Activated CD4-positive, alpha-beta T cell treated with anti-CD3 and anti-CD28 coated beads for 36 hours (primary cell): ENCODE results near the gene ALDOB. TPM values are rescaled to one million over a fixed set of nuclear protein-coding genes. Genes with fewer than 3 reads are reported as not detected.

Source experiments
- ATAC-seq: fragments of 200-7000 bp; cut with Tn5 transposase; one replicate; pipeline ENCODE4 v1.10.0; 2021; ENCODE audit warnings: mild to moderate bottlenecking, moderate library complexity
- CTCF ChIA-PET: fragments of 350-600 bp; sonication (Branson Sonifier 250); formaldehyde crosslinking; loops from one replicate; lab custom pipeline; 2021; ENCODE audit warnings: antibody characterized with exemption; lab: Charles Lee
- POLR2A ChIA-PET: fragments of 350-600 bp; sonication (Branson Sonifier 250); formaldehyde crosslinking; loops from one replicate; lab custom pipeline; 2021; ENCODE audit warnings: antibody characterized with exemption, inconsistent platforms; lab: Charles Lee
- DNase-seq: peaks from one replicate; pipeline ENCODE4 v3.0.0-alpha.2; 2020
- H3K27ac Mint-ChIP-seq: one replicate; pipeline ENCODE4 v1.8.0; 2021; ENCODE audit warnings: mixed read lengths
- H3K27me3 Mint-ChIP-seq: one replicate; pipeline ENCODE4 v1.8.0; 2021; ENCODE audit warnings: mixed read lengths
- H3K36me3 Mint-ChIP-seq: one replicate; pipeline ENCODE4 v1.8.0; 2021; ENCODE audit warnings: low read depth, mixed read lengths
- H3K4me1 Mint-ChIP-seq: one replicate; pipeline ENCODE4 v1.8.0; 2021; ENCODE audit warnings: mixed read lengths
- H3K4me3 Mint-ChIP-seq: one replicate; pipeline ENCODE4 v1.8.0; 2021; ENCODE audit warnings: mild to moderate bottlenecking, moderate library complexity, mixed read lengths
- H3K9me3 Mint-ChIP-seq: one replicate; pipeline ENCODE4 v1.8.0; 2021; ENCODE audit warnings: low read depth, mixed read lengths
- intact Hi-C, 2 experiments: fragments of 100-400 bp; cut with DNase I in 1 of 2; cut with micrococcal nuclease in 1 of 2; formaldehyde crosslinking; loops; one replicate each; pipeline versions ENCODE4 v1.14.2 to v1.15.1; 2022 to 2024; cut with DNase I, micrococcal nuclease
- total RNA-seq, 2 experiments: library from RNA; stranded (reverse); gene quantifications; one replicate each; pipeline ENCODE4 v1.2.3, GENCODE V29; 2021

The ALDOB gene
- total RNA-seq, 2 experiments from 2014 or later, result not detected

DNA sequence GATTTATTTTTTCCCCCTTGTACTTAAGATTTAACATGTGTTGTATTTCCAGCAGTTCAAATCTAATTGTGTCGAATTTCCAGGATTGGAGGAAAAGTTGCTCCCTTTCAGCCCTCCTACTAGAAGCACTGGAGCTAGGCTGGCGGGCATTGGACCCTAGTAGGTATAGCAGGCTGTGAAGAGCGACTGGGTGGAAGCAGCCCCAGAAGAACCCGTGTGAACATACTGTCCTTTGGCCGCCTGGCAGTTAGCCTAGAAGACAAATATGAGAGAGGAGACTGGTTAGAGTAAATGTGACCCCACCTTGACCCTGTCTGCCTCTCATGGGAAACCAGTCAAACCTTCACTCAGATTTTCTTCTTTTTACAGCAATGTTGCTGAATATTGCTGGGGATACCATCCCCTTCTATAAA, 13.9 kb downstream of the ALDOB start:
- H3K27me3 Mint-ChIP-seq, result peaks cover 5% of the 10 kb centered on the region
- no peak overlapping the region for H3K27ac Mint-ChIP-seq
- H3K4me1 Mint-ChIP-seq, result no peaks in the 10 kb centered on the region
- H3K9me3 Mint-ChIP-seq, result peaks cover 41% of the 10 kb centered on the region
- CTCF ChIA-PET, result interaction anchor here (0.6 kb wide), 1 partner anchor 1018 kb away, joined by 3 read pairs; no protein-coding TSS in a partner anchor
- POLR2A ChIA-PET, result no interaction called here
- no peak for DNase-seq
- no peak overlapping the region for H3K4me3 Mint-ChIP-seq
- peaks cover 7% of the 10 kb centered on the region for H3K36me3 Mint-ChIP-seq
- ATAC-seq, result no peak
- intact Hi-C loops, result no loop called here

- Mint-ChIP-seq H3K27me3 (peaks cover 5% of the 10 kb centered on the region), H3K9me3 (peaks cover 48% of the 10 kb centered on the region)
- DNase-seq, result no peak
Observed at GRCh38 chr9:101419863-101420262, 15.7 kb downstream of the ALDOB start.

GRCh38 chr9:101418518-101419430, 16.8 kb downstream of the ALDOB start:
- ChIA-PET CTCF (no interaction called here), POLR2A (no interaction called here)
- H3K27ac Mint-ChIP-seq, result no peak overlapping the region

More at GRCh38 chr9:101419863-101420262, 15.7 kb downstream of the ALDOB start:
- POLR2A ChIA-PET, result no interaction called here
- Mint-ChIP-seq H3K4me3 (no peak overlapping the region), H3K27ac (no peak overlapping the region), H3K4me1 (no peaks in the 10 kb centered on the region), H3K36me3 (peaks cover 12% of the 10 kb centered on the region)
- no peak for ATAC-seq
- intact Hi-C loops, result no loop called here
- CTCF ChIA-PET, result no interaction called here

GRCh38 chr9:101417977-101418376, 17.6 kb downstream of the ALDOB start:
- no peak for DNase-seq
- no peak overlapping the region for H3K4me3 Mint-ChIP-seq
- H3K4me1 Mint-ChIP-seq, result no peaks in the 10 kb centered on the region
- intact Hi-C loops, result no loop called here
- H3K36me3 Mint-ChIP-seq, result peaks cover 23% of the 10 kb centered on the region
- no peak for ATAC-seq
- peaks cover 51% of the 10 kb centered on the region for H3K9me3 Mint-ChIP-seq
- H3K27ac Mint-ChIP-seq, result no peak overlapping the region
- CTCF ChIA-PET, result no interaction called here
- POLR2A ChIA-PET, result no interaction called here
- no peaks in the 10 kb centered on the region for H3K27me3 Mint-ChIP-seq

More at GRCh38 chr9:101418518-101419430, 16.8 kb downstream of the ALDOB start:
- Mint-ChIP-seq H3K4me1 (no peaks in the 10 kb centered on the region), H3K27me3 (peaks cover 2% of the 10 kb centered on the region), H3K36me3 (peaks cover 17% of the 10 kb centered on the region), H3K4me3 (no peak overlapping the region), H3K9me3 (peaks cover 50% of the 10 kb centered on the region)
- ATAC-seq, result no peak
- DNase-seq, result no peak
- intact Hi-C loops, result no loop called here

GRCh38 chr9:101417389-101417788, 18.2 kb downstream of the ALDOB start:
- Mint-ChIP-seq H3K4me1 (no peaks in the 10 kb centered on the region), H3K4me3 (no peak overlapping the region), H3K9me3 (peaks cover 54% of the 10 kb centered on the region), H3K27ac (no peak overlapping the region), H3K27me3 (no peaks in the 10 kb centered on the region), H3K36me3 (peaks cover 28% of the 10 kb centered on the region)
- ATAC-seq (no peak), DNase-seq (no peak)
- intact Hi-C loops, result no loop called here
- ChIA-PET POLR2A (no interaction called here), CTCF (no interaction called here)

DNA sequence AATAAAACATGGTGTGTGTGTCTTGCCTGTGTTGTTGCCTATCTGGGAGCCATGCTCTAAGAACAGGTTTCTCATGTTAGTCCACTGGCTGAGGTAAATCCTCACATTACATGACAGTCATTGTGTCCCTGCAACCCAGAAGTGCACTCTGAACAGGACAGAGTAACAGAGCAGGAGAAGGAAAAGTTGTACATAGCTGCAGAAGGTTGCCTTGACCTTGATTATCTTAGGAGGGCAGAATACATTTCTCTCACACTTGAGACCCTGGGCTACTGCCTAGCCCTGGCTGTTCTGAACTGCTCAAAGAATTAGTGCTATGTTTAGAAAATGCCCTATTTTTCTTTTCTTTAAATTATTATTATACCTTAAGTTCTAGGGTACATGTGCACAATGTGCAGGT, 20.0 kb downstream of the ALDOB start:
- ATAC-seq, result no peak
- intact Hi-C loops, result no loop called here
- H3K36me3 Mint-ChIP-seq, result peaks cover 38% of the 10 kb centered on the region
- H3K27me3 Mint-ChIP-seq, result no peaks in the 10 kb centered on the region
- H3K4me3 Mint-ChIP-seq, result no peak overlapping the region
- H3K4me1 Mint-ChIP-seq, result no peaks in the 10 kb centered on the region
- ChIA-PET POLR2A (no interaction called here), CTCF (no interaction called here)
- peaks cover 61% of the 10 kb centered on the region for H3K9me3 Mint-ChIP-seq
- H3K27ac Mint-ChIP-seq, result no peak overlapping the region
- DNase-seq, result no peak

DNA sequence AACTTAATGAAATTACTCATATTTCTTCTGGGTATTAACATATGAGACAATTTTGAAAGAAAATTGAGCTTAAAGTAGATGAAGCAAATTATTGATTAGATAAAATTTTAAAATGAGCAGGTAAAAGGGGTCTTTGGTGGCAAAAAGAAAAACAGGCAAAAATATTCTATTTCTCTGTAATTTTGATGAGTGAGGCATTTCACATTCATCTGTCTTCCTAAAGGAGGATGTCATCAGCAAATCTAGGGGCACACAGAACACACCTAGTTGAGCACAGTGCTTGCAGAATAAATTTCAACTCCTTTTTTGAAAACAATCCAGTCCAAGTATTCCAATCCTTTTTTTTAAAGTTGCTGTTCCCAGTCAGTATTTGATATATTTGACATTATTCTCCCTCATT, 20.7 kb downstream of the ALDOB start:
- Mint-ChIP-seq H3K4me3 (no peak overlapping the region), H3K27me3 (no peaks in the 10 kb centered on the region), H3K27ac (no peak overlapping the region), H3K9me3 (peaks cover 67% of the 10 kb centered on the region), H3K4me1 (no peaks in the 10 kb centered on the region), H3K36me3 (peaks cover 42% of the 10 kb centered on the region)
- ChIA-PET POLR2A (no interaction called here), CTCF (no interaction called here)
- no peak for DNase-seq
- intact Hi-C loops, result no loop called here
- no peak for ATAC-seq

DNA sequence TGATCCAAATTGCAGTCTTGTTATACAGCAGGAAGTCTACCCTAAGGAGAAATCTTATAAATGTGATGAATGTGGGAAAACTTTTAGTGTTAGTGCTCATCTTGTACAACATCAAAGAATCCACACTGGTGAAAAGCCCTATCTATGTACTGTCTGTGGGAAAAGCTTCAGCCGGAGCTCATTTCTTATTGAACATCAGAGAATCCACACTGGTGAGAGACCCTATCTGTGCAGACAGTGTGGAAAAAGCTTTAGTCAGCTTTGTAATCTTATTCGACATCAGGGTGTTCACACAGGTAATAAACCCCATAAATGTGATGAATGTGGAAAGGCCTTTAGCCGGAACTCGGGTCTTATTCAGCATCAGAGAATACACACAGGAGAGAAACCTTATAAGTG, 26.5 kb downstream of the ALDOB start:
- no peaks in the 10 kb centered on the region for H3K4me1 Mint-ChIP-seq
- no peak overlapping the region for H3K4me3 Mint-ChIP-seq
- H3K27ac Mint-ChIP-seq, result no peak overlapping the region
- ChIA-PET POLR2A (interaction anchor here (1.5 kb wide), 1 partner anchor 11 kb away, joined by 4 read pairs; the partner anchor contains the start of genes MRPL50 and ZNF189), CTCF (interaction anchor here (0.7 to 1.5 kb wide), 6 partner anchors 10 to 711 kb away, joined by 3 to 4 read pairs (median 3); partner anchors contain the start of genes RNF20 and ZNF189)
- H3K36me3 Mint-ChIP-seq, result peaks cover 83% of the 10 kb centered on the region
- peaks cover 76% of the 10 kb centered on the region for H3K9me3 Mint-ChIP-seq
- intact Hi-C loops, result no loop called here
- no peak for DNase-seq
- H3K27me3 Mint-ChIP-seq, result no peaks in the 10 kb centered on the region
- ATAC-seq, result no peak

GRCh38 chr9:101408374-101409078, 27.0 kb downstream of the ALDOB start:
- DNase-seq (no peak), ATAC-seq (no peak)
- Mint-ChIP-seq H3K4me3 (no peak overlapping the region), H3K27me3 (no peaks in the 10 kb centered on the region), H3K27ac (no peak overlapping the region), H3K4me1 (no peaks in the 10 kb centered on the region), H3K36me3 (peaks cover 85% of the 10 kb centered on the region), H3K9me3 (peaks cover 75% of the 10 kb centered on the region)
- POLR2A ChIA-PET, result interaction anchor here (1.5 kb wide), 1 partner anchor 10 kb away, joined by 4 read pairs; the partner anchor contains the start of genes MRPL50 and ZNF189
- CTCF ChIA-PET, result interaction anchor here (0.7 to 1.5 kb wide), 6 partner anchors 10 to 712 kb away, joined by 3 to 4 read pairs (median 3); partner anchors contain the start of genes RNF20 and ZNF189
- intact Hi-C loops, result no loop called here

DNA sequence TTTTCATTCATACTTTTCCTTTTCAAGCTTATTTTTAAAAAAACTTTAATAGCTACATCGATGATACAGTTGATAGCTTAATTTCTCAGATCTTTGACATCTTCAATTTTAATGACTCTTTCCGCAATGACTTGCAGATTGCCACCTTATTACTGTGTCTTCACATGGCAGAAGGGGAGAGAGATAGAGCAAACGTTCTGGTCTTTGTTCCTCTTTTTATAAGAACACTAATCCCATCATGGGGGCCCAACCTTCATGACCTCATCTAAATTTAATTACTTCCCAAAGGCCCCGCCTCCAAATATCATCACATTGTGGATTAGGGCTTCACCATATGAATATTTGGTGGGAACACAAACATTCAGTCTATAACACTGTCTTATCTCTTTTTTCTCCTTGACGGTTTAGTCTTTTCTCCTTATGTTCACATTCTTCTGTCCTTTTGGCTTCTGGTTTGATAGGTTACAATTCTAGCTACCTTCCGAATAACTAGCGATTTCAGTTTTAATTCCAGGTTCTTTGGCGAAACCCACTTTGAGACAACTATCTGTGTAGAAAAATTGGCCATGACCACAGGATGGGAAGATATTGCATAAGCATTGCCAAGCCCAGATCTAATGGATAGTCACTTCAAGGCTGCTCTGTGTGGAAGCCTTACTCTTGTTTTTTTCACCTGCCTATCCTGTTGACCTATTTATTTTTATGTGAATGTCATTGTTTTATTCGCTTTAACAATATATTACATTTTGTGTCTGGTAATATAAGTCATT, 31.9 kb downstream of the ALDOB start:
- CTCF ChIA-PET, result interaction anchor here (0.6 kb wide), 1 partner anchor 1120 kb away, joined by 3 read pairs; no protein-coding TSS in a partner anchor
- no peak overlapping the region for H3K4me3 Mint-ChIP-seq
- intact Hi-C loops, result loop anchor here in 1 of 2 experiments (5.0 kb wide), 1 partner anchor 1581 kb away; the partner anchor contains the start of gene NR4A3
- DNase-seq, result no peak
- H3K9me3 Mint-ChIP-seq, result peaks cover 42% of the 10 kb centered on the region
- H3K4me1 Mint-ChIP-seq, result peaks cover 34% of the 10 kb centered on the region
- no peaks in the 10 kb centered on the region for H3K27me3 Mint-ChIP-seq
- ATAC-seq, result no peak
- H3K36me3 Mint-ChIP-seq, result peaks cover 91% of the 10 kb centered on the region
- POLR2A ChIA-PET, result interaction anchor here (0.8 kb wide), 1 partner anchor 9 kb away, joined by 3 read pairs; no protein-coding TSS in a partner anchor
- no peak overlapping the region for H3K27ac Mint-ChIP-seq
